ENCODE results near the gene ZNF711.
"Not testable (repeated sequence)": the region's sequence is repeated elsewhere in the genome, so short reads cannot be mapped to it uniquely, and the experiment has no call there.

DNA sequence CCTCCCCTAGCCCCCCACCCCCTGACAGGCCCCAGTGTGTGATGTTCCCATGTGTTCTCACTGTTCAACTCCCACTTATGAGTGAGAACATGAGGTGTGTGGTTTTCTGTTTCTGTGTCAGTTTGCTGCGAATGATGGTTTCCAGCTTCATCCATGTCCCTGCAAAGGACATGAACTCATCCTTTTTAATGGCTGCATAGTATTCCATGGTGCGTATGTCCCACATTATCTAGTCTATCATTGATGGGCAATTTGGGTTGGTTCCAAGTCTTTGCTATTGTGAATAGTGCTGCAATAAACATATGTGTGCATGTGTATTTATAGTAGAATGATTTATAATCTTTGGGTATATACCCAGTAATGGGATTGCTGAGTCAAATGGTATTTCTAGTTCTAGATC, 67.6 kb downstream of the ZNF711 start:
- not testable (repeated sequence) for TF ChIP-seq EZH2 (IDR thresholded peaks at IDR 0.05; ENCODE audit: insufficient read depth, poor library complexity, severe bottlenecking); EZH2phosphoT487 (IDR thresholded peaks at IDR 0.05; ENCODE audit: insufficient read depth, low read depth)

Data from GM23248 (cell line).